Endothelial cell of umbilical vein (primary cell): ENCODE measurements around the gene ZP4. TPM values are rescaled to one million over a fixed set of nuclear protein-coding genes. Genes with fewer than 3 reads are reported as not detected.

ENCODE experiments used
- BruUV-seq: library from RNA; stranded (reverse); fragments of 400-500 nt; replicated peaks from 2 replicates; lab custom pipeline; 2021; lab: Mats Ljungman, UMichigan
- CTCF ChIA-PET: fragments of 300-600, 350-600 bp; sonication (Branson Sonifier 250); formaldehyde crosslinking; loops from one replicate; lab custom pipeline; 2021; ENCODE audit warnings: antibody characterized with exemption, inconsistent platforms; lab: Charles Lee
- POLR2A ChIA-PET: fragments of 300-600, 350-600 bp; sonication (Branson Sonifier 250); formaldehyde crosslinking; loops from one replicate; lab custom pipeline; 2021; ENCODE audit warnings: antibody characterized with exemption, inconsistent platforms; lab: Charles Lee
- DNase-seq: peaks from one replicate; pipeline ENCODE4 v3.0.0-alpha.2; 2011; ENCODE audit warnings: low read depth, low spot score
- FAIRE-seq: peaks from 2 replicates; lab custom pipeline; 2011; peaks lifted over from hg19 to GRCh38; lab: Jason Lieb, UNC
- H2AFZ ChIP-seq: 2 replicates; pipeline ENCODE4 v1.6.0; 2012; ENCODE audit warnings: low read depth, low read length, control low read depth, inconsistent platforms
- H3K27ac ChIP-seq: 2 replicates; pipeline ENCODE4 v1.5.1; 2011; ENCODE audit warnings: low read depth, mild to moderate bottlenecking, control low read depth, low read length, moderate library complexity; ENCODE audit not compliant: insufficient read depth
- H3K27me3 ChIP-seq, 2 experiments: 2 replicates each; pipeline versions ENCODE4 v1.6.0 to v1.6.1; 2011; ENCODE audit warnings: low read length in 2 of 2, mixed read lengths in 1 of 2; ENCODE audit not compliant: control insufficient read depth in 2 of 2, insufficient read depth in 2 of 2
- H3K36me3 ChIP-seq, 2 experiments: 2 replicates in 1 of 2; 3 replicates in 1 of 2; pipeline ENCODE4 v1.5.1; 2011; ENCODE audit warnings: low read length in 2 of 2, mild to moderate bottlenecking in 1 of 2, moderate library complexity in 1 of 2; ENCODE audit not compliant: control insufficient read depth in 2 of 2, insufficient read depth in 2 of 2; ENCODE audit errors: extremely low read depth in 1 of 2
- H3K4me1 ChIP-seq: 3 replicates; pipeline ENCODE4 v1.5.1; 2011; ENCODE audit warnings: mild to moderate bottlenecking, low read length; ENCODE audit not compliant: control insufficient read depth, insufficient read depth; ENCODE audit errors: extremely low read depth
- H3K4me2 ChIP-seq: 2 replicates; pipeline ENCODE4 v1.6.1; 2011; ENCODE audit warnings: low read length, control low read depth, mixed read lengths; ENCODE audit not compliant: insufficient read depth
- H3K4me3 ChIP-seq, 3 experiments: fragments of 200-600 bp in 1 of 3; sonication (generic), shearing (Covaris generic) in 1 of 3; replicated peaks in 1 of 3; 2 replicates each; pipeline ENCODE4 v1.5.1; 2011 to 2016; ENCODE audit warnings: control low read depth in 3 of 3, low read length in 3 of 3, mild to moderate bottlenecking in 2 of 3, inconsistent platforms in 1 of 3, low read depth in 1 of 3, moderate library complexity in 1 of 3; ENCODE audit not compliant: insufficient read depth in 1 of 3
- H3K79me2 ChIP-seq: 2 replicates; pipeline ENCODE4 v1.6.0; 2012; ENCODE audit warnings: low read length, inconsistent platforms; ENCODE audit not compliant: control insufficient read depth, insufficient read depth
- H3K9ac ChIP-seq: replicated peaks from 2 replicates; pipeline ENCODE3; 2011; ENCODE audit warnings: low read length, control low read depth; ENCODE audit not compliant: insufficient read depth; ENCODE audit errors: extremely low read depth
- H3K9me1 ChIP-seq: replicated peaks from 3 replicates; pipeline ENCODE4 v1.6.0; 2011; ENCODE audit warnings: mild to moderate bottlenecking, low read length; ENCODE audit not compliant: control insufficient read depth, insufficient read depth; ENCODE audit errors: extremely low read depth
- H3K9me3 ChIP-seq: replicated peaks from 2 replicates; pipeline ENCODE4 v1.5.1; 2012; ENCODE audit warnings: low read length, inconsistent platforms; ENCODE audit not compliant: control insufficient read depth, insufficient read depth
- H4K20me1 ChIP-seq: replicated peaks from 2 replicates; pipeline ENCODE3; 2011; ENCODE audit warnings: mild to moderate bottlenecking, low read length; ENCODE audit not compliant: control insufficient read depth, insufficient read depth; ENCODE audit errors: extremely low read depth
- EZH2 ChIP-seq: IDR thresholded peaks from 2 replicates; pipeline ENCODE4 v1.6.1; 2012; ENCODE audit warnings: borderline replicate concordance, low read depth, mild to moderate bottlenecking, moderate library complexity, low read length, inconsistent platforms; ENCODE audit not compliant: severe bottlenecking
- FOS ChIP-seq: IDR thresholded peaks from 2 replicates; pipeline ENCODE4 v1.6.1; 2011; ENCODE audit warnings: mild to moderate bottlenecking, low read length, moderate library complexity, borderline replicate concordance; ENCODE audit not compliant: insufficient read depth
- GATA2 ChIP-seq: IDR thresholded peaks from 2 replicates; pipeline ENCODE4 v1.7.0; 2011; ENCODE audit warnings: low read depth, mild to moderate bottlenecking, moderate library complexity, mixed read lengths, low read length; ENCODE audit not compliant: insufficient read length, insufficient read depth
- JUN ChIP-seq: IDR thresholded peaks from 2 replicates; pipeline ENCODE4 v1.6.1; 2011; ENCODE audit warnings: borderline replicate concordance, low read depth; ENCODE audit not compliant: insufficient read length, insufficient read depth
- MYC ChIP-seq: IDR thresholded peaks from one replicate; pipeline ENCODE4 v1.6.1; 2011; ENCODE audit warnings: mild to moderate bottlenecking, low read depth, low read length
- POLR2A ChIP-seq: IDR thresholded peaks from 2 replicates; pipeline ENCODE4 v1.6.1; 2012; ENCODE audit warnings: low read depth, mild to moderate bottlenecking, control low read depth, low read length
- POLR2AphosphoS5 ChIP-seq: IDR thresholded peaks from 2 replicates; pipeline ENCODE4 v1.6.1; 2012; ENCODE audit warnings: low read depth, mild to moderate bottlenecking, control low read depth, low read length, moderate library complexity; ENCODE audit not compliant: insufficient read depth
- dilution Hi-C: fragments of 300-500 bp; cut with MboI; formaldehyde crosslinking; loops from one replicate; pipeline ENCODE4 v1.15.0; 2019; ENCODE audit warnings: low sequenced_read_pairs; ENCODE audit not compliant: extremely low pct_ligation_motif_present
- intact Hi-C: fragments of 100-400 bp; cut with micrococcal nuclease; formaldehyde crosslinking; loops from one replicate; pipeline ENCODE4 v1.10.0; 2022
- polyA plus RNA-seq, 4 experiments: library from polyadenylated mRNA; depleted of rRNA in 3 of 4; stranded (reverse) in 3 of 4; unstranded in 1 of 4; fragments of >200 nt; gene quantifications; 2 replicates each; pipeline versions ENCODE4 v1.2.1 to v1.2.3, GENCODE V29; 2011 to 2012; ENCODE audit warnings: missing spikeins in 1 of 4
- total RNA-seq: library from RNA; stranded (reverse); gene quantifications from 2 replicates; pipeline ENCODE4 v1.2.3, GENCODE V29; 2021
- TF ChIP-seq, protein P1 (sequence below): IDR thresholded peaks from 2 replicates; pipeline ENCODE4 v1.6.1; 2011; ENCODE audit not compliant: insufficient read depth, insufficient read length
- TF ChIP-seq, protein P2 (sequence below), 2 donors: IDR thresholded peaks; 1 replicate in 1 of 2; 2 replicates in 1 of 2; pipeline ENCODE4 v1.5.1; 2011; ENCODE audit warnings: low read length in 2 of 2, mild to moderate bottlenecking in 2 of 2, moderate library complexity in 2 of 2, control low read depth in 1 of 2, inconsistent platforms in 1 of 2, low read depth in 1 of 2; ENCODE audit not compliant: insufficient read depth in 1 of 2; ENCODE audit errors: extremely low read depth in 1 of 2

Gene ZP4
- total and polyA plus RNA-seq, 2 donors (not counting 3 experiments of a cell fraction or from before 2014, with no cell fraction given), result not detected

DNA sequence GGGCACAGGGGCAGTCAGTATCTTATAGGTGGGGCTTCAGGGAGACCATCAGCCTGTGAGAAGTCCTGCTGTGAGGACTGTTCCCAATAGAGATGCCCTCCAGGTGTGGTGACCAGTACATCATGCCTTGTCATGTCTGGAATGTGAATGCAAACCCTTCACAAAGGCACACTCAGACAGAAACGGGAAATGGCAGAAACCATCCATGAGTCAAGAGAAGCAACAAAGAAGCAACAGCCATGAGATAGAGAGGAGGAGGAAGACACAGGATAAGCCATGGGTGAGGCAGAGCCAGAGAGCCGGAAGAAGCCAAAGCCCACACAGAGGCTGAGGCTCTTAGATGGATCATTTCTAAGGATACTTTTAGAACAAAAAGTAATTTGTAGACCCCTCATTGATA is 20.1 kb upstream of the ZP4 start:
- no peak overlapping the region for H3K4me3 ChIP-seq
- H3K4me2 ChIP-seq, result no peak overlapping the region
- H2AFZ ChIP-seq, result no peak overlapping the region
- H3K9me1 ChIP-seq, result no peaks in the 10 kb centered on the region
- TF ChIP-seq EZH2 (no peak), POLR2A (no peak), JUN (no peak), MYC (no peak), POLR2AphosphoS5 (no peak), GATA2 (no peak), FOS (no peak)
- TF ChIP-seq, protein P1, sequence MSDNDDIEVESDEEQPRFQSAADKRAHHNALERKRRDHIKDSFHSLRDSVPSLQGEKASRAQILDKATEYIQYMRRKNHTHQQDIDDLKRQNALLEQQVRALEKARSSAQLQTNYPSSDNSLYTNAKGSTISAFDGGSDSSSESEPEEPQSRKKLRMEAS, result no peak
- TF ChIP-seq, protein P2, sequence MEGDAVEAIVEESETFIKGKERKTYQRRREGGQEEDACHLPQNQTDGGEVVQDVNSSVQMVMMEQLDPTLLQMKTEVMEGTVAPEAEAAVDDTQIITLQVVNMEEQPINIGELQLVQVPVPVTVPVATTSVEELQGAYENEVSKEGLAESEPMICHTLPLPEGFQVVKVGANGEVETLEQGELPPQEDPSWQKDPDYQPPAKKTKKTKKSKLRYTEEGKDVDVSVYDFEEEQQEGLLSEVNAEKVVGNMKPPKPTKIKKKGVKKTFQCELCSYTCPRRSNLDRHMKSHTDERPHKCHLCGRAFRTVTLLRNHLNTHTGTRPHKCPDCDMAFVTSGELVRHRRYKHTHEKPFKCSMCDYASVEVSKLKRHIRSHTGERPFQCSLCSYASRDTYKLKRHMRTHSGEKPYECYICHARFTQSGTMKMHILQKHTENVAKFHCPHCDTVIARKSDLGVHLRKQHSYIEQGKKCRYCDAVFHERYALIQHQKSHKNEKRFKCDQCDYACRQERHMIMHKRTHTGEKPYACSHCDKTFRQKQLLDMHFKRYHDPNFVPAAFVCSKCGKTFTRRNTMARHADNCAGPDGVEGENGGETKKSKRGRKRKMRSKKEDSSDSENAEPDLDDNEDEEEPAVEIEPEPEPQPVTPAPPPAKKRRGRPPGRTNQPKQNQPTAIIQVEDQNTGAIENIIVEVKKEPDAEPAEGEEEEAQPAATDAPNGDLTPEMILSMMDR (IDR thresholded peaks at IDR 0.05; ENCODE audit: extremely low read depth in 1 of 2, insufficient read depth in 1 of 2, low read depth in 1 of 2, low read length in 2 of 2), result no peak
- H3K27ac ChIP-seq, result no peak overlapping the region
- FAIRE-seq, result no peak
- no peaks in the 10 kb centered on the region for H3K79me2 ChIP-seq
- H3K4me1 ChIP-seq, result no peaks in the 10 kb centered on the region
- no peaks in the 10 kb centered on the region for H3K27me3 ChIP-seq
- H3K9ac ChIP-seq, result no peak overlapping the region
- H3K9me3 ChIP-seq, result peaks cover 8% of the 10 kb centered on the region
- intact Hi-C loops (no loop called here), dilution Hi-C loops (no loop called here)
- DNase-seq, result no peak
- no peaks in the 10 kb centered on the region for H4K20me1 ChIP-seq
- H3K36me3 ChIP-seq, result no peaks in the 10 kb centered on the region
- POLR2A ChIA-PET, result no interaction called here
- no TSS peak for BruUV-seq
- CTCF ChIA-PET, result no interaction called here
